ENCODE measurements around the gene ORAI3. TPM values are rescaled to one million over a fixed set of nuclear protein-coding genes. Genes with fewer than 3 reads are reported as not detected.

The ORAI3 gene
- total RNA-seq, 4 donors from 2014 or later = 50.7 to 58.4 (median 52.9) TPM

DNA sequence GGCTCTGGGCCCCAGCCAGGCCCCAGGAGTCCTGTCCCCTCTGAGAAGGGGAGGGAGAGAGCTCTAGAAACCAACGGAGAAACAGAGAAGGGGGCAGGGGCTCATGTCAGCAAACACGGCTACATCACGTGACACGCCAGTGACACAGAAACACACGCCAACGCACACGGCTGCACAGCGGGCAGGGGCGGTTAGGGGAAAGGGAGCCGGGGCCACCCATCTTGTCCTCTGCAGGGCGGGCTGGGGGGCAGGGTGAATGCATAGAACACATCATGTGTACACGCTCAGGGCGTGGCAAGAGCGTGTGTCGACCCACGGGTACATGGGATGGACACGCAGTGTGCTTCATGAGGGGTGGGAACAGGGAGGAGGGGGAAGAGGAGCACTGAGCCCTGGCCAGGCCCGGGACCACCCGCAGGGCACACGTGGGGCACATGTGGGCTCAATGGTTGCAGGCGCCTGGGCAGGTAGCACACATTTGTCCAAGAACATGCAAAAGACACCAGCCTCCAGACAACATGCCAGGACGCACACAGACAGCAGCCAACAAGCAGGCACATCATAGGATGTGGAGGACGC, 40.7 kb downstream of the ORAI3 start:
- H3K4me3 ChIP-seq = no peak overlapping the region
- H3K4me1 ChIP-seq = peaks cover 0 to 22% (median 11%) of the 10 kb centered on the region in 4 donors
- 80 to 85% methylated on average over 23 of the region's 23 CpGs for WGBS, 2 donors
- no peak for DNase-seq (ENCODE audit: low spot score in 2 of 2)
- TF ChIP-seq POLR2A (IDR thresholded peaks at IDR 0.05) = no peak
- no peak overlapping the region for H3K27ac ChIP-seq
- H3K36me3 ChIP-seq = peaks cover 0 to 33% (median 0%) of the 10 kb centered on the region in 3 donors
- H3K9me3 ChIP-seq = no peaks in the 10 kb centered on the region
- H3K27me3 ChIP-seq = no peaks in the 10 kb centered on the region

DNA sequence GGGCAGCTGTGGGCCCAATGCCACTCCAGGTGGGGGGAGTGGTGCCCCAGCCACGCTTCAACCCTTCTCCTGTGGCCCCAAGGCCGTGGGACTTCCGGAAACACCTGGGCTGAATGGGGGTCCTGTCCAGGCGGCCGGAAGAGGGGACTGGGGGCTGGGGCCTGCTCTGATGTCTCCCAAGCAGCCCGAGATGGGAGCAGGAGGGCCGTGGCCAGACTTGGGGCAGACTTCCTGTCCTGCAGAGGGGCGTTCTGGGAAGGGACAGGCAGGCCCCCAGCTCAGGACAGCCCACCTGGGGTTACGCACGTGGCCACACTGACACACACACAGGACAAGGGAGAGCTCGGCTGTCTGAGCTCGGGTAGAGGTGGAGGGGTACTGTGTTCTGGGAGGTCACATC, 41.2 kb downstream of the ORAI3 start:
- peaks cover 0 to 30% (median 0%) of the 10 kb centered on the region in 3 donors for H3K36me3 ChIP-seq
- no peak overlapping the region for H3K4me3 ChIP-seq
- H3K9me3 ChIP-seq = no peaks in the 10 kb centered on the region
- no peaks in the 10 kb centered on the region for H3K27me3 ChIP-seq
- no peak overlapping the region for H3K27ac ChIP-seq
- TF ChIP-seq, protein P1, sequence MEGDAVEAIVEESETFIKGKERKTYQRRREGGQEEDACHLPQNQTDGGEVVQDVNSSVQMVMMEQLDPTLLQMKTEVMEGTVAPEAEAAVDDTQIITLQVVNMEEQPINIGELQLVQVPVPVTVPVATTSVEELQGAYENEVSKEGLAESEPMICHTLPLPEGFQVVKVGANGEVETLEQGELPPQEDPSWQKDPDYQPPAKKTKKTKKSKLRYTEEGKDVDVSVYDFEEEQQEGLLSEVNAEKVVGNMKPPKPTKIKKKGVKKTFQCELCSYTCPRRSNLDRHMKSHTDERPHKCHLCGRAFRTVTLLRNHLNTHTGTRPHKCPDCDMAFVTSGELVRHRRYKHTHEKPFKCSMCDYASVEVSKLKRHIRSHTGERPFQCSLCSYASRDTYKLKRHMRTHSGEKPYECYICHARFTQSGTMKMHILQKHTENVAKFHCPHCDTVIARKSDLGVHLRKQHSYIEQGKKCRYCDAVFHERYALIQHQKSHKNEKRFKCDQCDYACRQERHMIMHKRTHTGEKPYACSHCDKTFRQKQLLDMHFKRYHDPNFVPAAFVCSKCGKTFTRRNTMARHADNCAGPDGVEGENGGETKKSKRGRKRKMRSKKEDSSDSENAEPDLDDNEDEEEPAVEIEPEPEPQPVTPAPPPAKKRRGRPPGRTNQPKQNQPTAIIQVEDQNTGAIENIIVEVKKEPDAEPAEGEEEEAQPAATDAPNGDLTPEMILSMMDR (IDR thresholded peaks at IDR 0.05) = no peak
- TF ChIP-seq POLR2A (IDR thresholded peaks at IDR 0.05) (no peak), EP300 (IDR thresholded peaks at IDR 0.05) (no peak)
- WGBS, 2 donors = 40 to 56% methylated on average over 1 to 8 of the region's 12 CpGs
- H3K4me1 ChIP-seq = peaks cover 0 to 17% (median 8%) of the 10 kb centered on the region in 4 donors
- DNase-seq (ENCODE audit: low spot score in 2 of 2) = no peak

DNA sequence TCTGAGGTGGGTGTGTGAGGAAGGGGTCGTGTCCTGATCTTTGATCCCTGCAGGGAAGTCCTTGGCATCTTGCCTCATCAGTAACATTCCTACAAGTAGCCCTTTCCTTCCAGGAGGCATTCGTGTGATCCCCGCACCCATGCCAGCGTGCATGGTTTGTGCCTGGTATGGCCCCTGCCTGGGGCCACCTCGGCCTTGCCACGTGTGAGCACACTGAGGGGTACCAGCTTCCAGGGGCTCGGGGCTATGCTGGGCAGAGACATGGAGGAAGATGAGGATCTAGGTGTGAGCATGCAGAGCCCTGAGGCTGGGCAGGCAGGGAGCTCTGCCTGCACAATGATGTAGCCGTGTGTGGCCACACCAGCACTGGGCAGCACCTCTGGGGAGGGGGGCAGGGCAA, 42.2 kb downstream of the ORAI3 start:
- TF ChIP-seq EP300 (IDR thresholded peaks at IDR 0.05) (no peak), POLR2A (IDR thresholded peaks at IDR 0.05) (no peak)
- TF ChIP-seq, protein P1 (IDR thresholded peaks at IDR 0.05) = no peak
- H3K4me3 ChIP-seq = no peak overlapping the region
- H3K27ac ChIP-seq = no peak overlapping the region
- 78 to 85% methylated on average over 7 to 8 of the region's 8 CpGs for WGBS, 2 donors
- peaks cover 0 to 30% (median 0%) of the 10 kb centered on the region in 3 donors for H3K36me3 ChIP-seq
- peaks cover 0 to 7% (median 1%) of the 10 kb centered on the region in 4 donors for H3K4me1 ChIP-seq
- no peak for DNase-seq (ENCODE audit: low spot score in 2 of 2)
- H3K27me3 ChIP-seq = no peaks in the 10 kb centered on the region
- H3K9me3 ChIP-seq = no peaks in the 10 kb centered on the region

DNA sequence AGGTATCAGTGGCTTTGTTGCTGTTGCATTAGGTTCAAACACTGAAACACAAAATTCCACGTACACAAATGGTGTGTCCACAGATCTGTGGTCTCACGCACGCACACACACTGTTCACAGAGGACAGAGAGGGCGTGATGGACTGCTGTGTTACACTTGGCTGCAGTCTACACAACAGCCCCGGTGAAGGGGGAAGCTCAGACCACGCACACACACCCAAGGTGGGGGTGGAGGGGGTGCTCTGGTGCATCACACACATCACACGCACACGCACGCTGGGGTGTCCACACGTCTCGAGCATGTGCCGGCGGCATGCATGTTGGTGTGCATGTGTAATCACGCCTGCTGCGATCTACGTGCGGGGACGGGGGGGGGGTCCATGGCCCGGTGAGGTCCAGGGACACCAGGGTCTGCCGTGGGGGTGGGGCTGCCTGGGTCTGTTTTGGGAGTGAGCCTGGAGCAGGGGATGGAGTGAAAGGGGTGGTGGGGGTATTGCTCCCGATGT, 43.5 kb downstream of the ORAI3 start:
- WGBS, 2 donors = 84 to 87% methylated on average over 16 to 19 of the region's 21 CpGs
- H3K9me3 ChIP-seq = no peaks in the 10 kb centered on the region
- peaks cover 0 to 18% (median 0%) of the 10 kb centered on the region in 3 donors for H3K36me3 ChIP-seq
- no peak overlapping the region for H3K27ac ChIP-seq
- DNase-seq (ENCODE audit: low spot score in 2 of 2) = no peak
- TF ChIP-seq POLR2A (IDR thresholded peaks at IDR 0.05) (no peak), EP300 (IDR thresholded peaks at IDR 0.05) (no peak)
- TF ChIP-seq, protein P1 (IDR thresholded peaks at IDR 0.05) = no peak
- peaks cover 0 to 12% (median under 1%) of the 10 kb centered on the region in 4 donors for H3K4me1 ChIP-seq
- H3K4me3 ChIP-seq = no peak overlapping the region
- no peaks in the 10 kb centered on the region for H3K27me3 ChIP-seq

DNA sequence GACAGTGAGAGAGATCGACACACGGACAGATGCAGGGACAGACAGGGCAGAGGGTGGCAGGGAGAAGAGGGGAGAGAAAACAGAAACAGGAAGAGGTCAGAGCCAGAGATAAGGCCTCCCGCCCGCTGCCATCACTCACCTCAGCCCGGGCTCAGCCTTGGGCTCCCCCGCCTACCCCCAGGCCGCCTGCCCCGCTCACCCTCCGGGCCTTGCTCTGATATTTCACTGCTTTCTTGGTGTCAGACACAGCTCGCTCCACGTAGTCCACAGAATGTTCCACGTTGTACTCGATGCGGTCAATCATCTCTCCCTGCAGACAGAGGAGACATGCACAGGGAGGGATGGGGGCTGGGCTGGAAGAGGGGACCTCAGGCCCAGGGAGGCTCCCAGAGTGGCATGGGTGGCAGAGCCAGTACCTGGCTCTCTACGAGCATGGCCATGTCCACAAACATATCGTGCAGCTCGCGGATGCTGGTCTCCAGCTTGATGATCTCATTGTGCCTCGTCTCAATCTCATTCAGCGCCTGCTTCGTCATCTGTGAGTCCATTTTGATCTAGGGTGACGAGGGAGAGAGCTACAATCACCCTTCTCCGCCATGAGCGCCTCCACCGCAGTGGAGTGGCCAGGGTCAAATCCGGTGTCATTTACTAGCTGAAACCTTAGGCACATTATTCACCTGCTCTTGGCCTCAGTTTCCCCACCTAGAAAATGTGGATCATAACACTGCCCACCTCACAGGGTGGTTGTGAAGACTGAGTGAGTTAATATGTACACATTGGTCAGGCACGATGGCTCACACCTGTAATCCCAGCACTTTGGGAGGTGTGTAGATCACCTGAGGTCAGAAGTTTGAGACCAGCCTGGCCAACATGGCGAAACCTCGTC, 44.3 kb downstream of the ORAI3 start:
- H3K36me3 ChIP-seq = peaks cover 0 to 10% (median 0%) of the 10 kb centered on the region in 3 donors
- H3K27me3 ChIP-seq = no peaks in the 10 kb centered on the region
- no peak for DNase-seq (ENCODE audit: low spot score in 2 of 2)
- H3K27ac ChIP-seq = no peak overlapping the region
- TF ChIP-seq EP300 (IDR thresholded peaks at IDR 0.05) = no peak
- TF ChIP-seq POLR2A (IDR thresholded peaks at IDR 0.05) = no peak
- TF ChIP-seq, protein P1 (IDR thresholded peaks at IDR 0.05) = no peak
- peaks cover 0 to 21% (median 7%) of the 10 kb centered on the region in 4 donors for H3K4me1 ChIP-seq
- no peaks in the 10 kb centered on the region for H3K9me3 ChIP-seq
- H3K4me3 ChIP-seq = no peak overlapping the region
- WGBS, 2 donors = 83 to 87% methylated on average over 29 of the region's 29 CpGs
